GM18508 (cell line): ENCODE results near the gene NPC1.
"Not testable (repeated sequence)": the region's sequence is repeated elsewhere in the genome, so short reads cannot be mapped to it uniquely, and the experiment has no call there.

Source experiments
- ATAC-seq: cut with Tn5 transposase; IDR thresholded peaks from one replicate; pipeline ENCODE4 v1.9.1; 2021; ENCODE audit warnings: moderate number of reproducible peaks; ENCODE audit not compliant: insufficient read depth, unreplicated experiment

NPC1 gene

DNA sequence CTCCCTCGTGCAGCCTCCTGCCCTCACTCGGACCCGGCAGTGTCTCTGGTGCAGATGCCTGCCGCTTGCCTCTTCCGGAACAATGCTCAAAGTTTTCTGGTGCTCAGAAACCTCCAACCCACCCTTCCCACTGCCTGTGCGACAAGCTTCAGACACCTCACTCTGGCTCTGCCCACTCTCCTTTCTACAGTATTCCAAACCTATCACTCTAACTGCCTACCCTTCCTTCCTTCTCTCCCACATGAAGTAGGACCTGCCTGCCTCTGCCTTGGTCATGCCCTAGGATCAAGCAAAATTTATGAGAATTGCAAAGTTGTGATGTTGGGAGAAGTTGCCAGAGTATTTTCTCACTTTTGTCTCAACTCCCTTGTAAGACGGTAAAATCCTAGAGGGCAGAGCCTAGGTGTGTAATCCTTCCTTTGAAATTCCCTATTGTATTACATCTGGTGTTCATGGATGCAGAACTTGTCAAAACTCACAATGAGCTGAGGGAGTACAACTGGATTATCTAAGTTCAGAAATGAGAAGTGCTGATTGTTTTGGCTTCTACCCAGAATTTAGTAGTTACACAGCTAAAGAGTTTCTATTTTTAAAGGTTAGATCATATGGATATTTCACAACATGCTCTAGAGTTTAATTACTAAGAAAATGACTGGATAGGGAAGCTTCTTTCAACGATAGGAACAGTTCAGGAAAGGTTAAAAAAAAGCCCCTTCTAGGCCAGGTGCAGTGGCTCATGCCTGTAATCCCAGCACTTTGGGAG is 7.2 kb downstream of the NPC1 start:
- no peak for ATAC-seq

DNA sequence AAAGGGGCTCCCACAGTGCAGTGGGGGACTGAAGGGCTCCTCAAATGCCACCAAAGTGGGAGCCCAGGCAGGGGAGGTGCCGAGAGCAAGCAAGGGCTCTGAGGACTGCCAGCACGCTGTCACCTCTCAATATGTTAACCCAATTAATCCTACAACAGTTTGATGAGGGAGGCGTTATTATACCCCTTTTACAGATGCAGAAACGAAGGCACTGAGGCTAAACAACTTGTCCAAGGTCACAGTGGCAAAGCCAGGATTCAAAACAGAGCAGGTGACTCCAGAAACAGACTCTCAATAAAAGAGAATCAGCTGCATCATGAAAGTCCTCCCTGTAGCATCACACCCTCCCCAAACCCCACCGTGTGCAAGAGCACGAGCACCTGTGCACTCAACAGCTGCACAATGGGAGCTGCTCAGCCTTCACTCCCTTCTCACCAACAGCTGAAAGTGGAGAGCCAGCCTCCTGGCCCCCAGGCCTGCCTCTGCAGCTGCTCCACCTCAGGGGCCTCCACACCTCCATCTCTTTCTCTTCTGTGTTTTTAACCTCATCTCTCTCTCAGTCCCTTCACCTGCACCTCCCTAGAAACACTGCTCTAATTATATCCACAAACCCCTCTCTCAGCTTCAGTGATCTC is 8.1 kb downstream of the NPC1 start:
- no peak for ATAC-seq

DNA sequence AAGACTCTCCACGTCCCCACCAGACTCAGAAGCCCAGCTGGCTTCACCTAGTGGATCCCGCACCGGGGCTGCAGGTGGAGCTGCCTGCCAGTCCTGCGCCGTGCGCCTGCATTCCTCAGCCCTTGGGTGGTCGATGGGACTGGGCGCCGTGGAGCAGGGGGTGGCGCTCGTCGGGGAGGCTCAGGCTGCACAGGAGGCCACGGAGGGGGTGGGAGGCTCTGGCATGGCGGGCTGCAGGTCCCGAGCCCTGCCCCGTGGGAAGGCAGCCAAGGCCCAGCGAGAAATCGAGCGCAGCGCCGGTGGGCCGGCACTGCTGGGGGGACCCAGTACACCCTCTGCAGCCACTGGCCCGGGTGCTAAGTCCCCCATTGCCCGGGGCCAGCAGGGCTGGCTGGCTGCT is 8.8 kb downstream of the NPC1 start:
- ATAC-seq = not testable (repeated sequence)

DNA sequence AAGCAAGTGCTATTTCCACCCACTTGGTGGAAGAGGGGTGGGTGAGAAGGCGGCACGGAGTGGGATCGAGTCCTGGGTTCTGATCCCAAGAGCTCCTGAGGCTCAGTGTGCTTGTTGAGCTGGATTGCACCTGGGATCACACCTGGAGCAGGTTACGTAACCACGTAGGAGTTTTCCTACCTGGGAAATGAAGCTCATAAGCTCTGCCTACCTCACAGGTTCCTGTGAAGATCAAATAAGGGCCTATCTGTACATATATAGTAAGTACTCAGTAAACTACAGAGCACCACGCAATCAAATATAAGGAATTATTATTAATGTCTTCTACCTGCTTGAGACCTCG is 11.0 kb downstream of the NPC1 start:
- no peak for ATAC-seq

DNA sequence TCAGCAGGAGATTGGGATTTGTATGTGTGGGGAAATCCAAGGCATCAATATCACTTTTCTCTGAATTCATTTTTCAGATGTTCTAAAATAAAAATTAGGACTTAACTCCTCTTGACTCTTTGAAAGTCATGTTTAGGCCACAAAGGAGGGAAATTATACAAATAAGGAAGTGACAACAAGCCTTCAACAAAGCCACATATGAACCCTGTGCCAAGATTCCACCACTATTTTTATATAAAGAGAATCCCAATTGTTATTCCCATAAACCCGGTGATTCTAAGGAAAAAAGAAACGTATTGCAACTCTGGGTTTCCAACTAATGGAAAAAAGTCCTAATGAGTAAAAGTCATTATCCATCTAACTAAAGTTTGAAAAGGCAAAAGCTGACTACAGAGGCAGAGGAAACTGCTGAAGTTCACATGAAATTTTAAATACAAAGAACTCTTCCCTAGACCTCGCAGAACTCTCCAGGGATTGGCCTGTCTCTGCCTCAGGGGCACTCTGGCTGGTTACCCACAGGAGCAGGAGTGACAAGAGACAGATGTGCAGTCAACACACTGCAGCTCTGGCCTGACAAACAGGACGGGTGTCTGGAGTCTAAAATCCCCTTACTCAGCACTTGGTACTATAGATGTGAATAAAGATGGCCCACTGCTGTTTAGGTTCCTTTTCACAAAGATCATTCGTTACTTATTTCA is 11.5 kb downstream of the NPC1 start:
- ATAC-seq = no peak

DNA sequence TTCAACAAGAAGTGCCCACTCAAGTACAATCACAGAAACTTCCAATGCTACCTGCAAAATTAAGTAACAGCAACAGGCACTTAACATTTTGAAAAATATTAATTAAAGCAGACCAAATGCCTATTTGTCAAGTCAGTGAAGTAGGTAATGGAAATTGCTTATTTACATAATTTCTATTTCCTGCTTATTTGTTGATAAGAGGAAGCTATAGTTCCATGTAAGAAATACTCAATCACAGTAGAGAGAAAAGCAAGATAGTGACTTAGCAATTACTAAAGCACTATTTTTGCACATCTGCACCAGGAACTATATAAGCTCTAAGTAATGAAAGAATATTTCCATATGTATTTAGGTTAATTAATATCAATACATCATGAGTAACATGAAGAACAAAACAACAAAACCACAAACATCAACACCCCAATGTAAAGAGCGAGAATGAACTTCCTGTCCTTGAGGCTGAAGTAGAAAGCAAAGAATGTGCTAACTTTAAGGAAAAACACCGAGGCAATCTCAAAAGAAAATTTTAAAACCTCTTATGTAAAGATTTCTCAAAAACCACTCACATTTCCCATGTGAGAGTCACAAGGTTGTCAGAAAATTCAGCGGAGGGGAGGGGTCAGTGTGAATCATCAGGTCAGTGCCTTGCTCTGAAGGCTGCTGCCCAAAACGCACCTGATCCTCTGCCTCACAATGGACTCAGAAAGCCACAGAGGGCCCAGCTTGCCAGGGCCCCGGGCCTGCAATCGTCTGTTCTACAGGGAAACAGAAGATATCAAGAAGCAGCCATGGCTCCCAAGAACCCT is 12.5 kb downstream of the NPC1 start:
- no peak for ATAC-seq

DNA sequence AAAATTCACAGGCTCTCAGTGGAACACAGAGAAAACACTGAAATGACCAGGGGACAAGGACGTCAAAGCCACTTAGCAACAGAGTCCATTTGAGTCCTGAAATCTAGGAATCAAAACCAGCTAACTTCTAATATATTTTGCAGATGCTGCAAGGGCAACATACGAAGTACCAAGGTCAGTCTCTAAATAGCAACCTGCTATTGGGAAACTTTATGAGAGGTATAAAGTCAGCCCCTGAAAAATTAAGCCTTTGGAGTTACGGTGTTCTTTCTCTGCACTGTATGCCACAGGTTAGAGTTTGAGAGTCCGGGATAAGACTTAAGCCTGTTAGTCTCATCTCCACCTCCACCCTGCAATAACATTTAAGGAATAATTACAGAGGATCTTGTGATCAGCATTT is 13.3 kb downstream of the NPC1 start:
- no peak for ATAC-seq

DNA sequence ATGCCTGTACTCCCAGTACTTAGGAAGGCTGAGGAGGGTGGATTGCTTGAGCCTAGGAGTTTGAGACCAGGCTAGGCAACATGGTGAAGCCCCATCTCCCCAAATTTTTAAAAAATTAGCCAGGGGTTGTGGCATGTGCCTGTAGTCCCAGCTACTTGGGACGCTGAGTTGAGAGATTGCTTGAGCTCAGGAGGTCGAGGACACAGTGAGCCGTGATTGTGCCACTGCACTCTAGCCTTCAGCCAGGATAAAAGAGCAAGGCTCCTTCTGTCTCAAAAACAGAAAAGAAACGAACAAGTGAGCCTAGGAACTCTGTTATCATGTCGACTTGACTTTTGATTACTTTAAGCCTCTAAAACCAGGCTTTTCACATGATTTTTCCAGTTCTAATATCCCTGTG is 13.7 kb downstream of the NPC1 start:
- no peak for ATAC-seq

DNA sequence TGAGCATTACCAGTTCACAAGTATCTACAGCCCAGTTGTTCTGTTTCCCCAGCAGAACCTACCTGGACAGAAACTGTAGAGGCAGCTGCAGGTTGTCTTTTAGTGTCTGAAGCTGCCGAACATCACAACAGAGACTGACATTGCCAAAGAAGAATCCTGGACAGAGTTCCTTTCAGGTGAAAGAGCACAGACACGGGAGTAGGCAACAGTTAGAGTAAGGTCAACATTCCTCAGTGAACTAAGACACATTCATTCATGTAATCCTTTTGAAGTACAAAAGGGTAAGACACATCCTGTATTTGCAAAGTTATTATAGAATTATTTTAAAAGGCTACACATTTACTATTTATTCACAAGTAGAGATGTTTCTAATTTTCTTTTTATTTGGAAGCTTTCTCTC is 14.3 kb downstream of the NPC1 start:
- ATAC-seq = no peak

DNA sequence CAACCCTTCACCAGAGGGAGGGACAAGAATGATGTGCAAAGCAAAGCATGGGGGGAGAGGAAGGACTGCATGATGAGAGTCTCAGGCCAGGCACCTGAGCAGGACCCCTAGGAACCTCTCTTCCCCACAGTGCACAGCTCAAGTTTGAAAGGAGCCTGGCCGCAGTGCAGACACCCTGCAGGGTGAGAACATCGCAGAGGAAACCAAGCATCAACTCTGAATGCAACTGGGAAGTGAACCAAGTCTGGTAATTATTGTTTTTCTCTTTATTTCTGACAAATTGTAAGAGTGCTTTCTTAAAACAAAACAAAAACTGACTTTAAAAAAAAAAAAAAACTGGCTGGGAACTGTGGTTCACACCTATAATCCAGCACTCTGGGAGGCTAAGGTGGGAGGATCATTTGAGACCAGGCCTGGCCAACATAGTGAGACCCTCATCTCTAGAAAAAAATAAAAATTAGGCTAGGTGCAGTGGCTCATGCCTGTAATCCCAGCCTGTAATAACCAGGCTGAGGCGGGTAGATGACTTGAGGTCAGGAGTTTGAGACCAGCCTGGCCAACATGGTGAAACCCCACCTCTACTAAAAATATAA is 15.3 kb downstream of the NPC1 start:
- no peak for ATAC-seq

DNA sequence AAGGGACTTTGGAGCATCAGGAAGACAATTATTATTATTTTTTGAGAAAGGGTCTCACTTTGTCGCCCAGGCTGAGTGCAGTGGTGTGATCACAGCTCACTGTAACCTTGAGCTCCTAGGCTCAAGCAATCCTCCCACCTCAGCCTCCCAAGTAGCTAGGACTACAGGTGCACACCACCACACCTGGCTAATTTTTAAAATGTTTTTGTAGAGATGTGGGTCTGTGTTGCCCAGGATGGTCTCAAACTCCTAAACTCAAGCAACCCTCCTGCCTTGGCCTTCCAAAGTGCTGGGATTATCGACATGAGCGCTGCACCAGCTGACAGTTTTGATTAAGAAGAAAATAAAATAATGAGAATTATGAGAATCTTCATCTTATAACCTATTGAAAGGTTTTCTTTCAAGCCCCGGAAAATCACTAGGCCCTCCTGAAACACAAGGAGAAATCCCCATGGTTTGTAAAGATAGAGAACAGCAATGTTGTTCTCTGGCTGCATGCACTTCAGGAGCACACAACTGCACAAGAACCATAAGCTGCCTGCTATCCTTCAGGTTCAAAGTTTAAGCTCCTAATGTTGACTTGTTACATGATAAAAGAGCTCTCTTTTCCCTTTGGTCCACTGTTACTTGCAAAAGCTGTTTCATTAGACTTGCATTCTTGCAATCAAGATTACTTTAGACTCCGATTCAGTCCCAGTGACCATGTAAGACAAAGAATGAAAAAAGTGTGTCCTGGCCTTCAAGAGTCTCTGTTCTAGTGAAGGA is 16.8 kb downstream of the NPC1 start:
- ATAC-seq = no peak

DNA sequence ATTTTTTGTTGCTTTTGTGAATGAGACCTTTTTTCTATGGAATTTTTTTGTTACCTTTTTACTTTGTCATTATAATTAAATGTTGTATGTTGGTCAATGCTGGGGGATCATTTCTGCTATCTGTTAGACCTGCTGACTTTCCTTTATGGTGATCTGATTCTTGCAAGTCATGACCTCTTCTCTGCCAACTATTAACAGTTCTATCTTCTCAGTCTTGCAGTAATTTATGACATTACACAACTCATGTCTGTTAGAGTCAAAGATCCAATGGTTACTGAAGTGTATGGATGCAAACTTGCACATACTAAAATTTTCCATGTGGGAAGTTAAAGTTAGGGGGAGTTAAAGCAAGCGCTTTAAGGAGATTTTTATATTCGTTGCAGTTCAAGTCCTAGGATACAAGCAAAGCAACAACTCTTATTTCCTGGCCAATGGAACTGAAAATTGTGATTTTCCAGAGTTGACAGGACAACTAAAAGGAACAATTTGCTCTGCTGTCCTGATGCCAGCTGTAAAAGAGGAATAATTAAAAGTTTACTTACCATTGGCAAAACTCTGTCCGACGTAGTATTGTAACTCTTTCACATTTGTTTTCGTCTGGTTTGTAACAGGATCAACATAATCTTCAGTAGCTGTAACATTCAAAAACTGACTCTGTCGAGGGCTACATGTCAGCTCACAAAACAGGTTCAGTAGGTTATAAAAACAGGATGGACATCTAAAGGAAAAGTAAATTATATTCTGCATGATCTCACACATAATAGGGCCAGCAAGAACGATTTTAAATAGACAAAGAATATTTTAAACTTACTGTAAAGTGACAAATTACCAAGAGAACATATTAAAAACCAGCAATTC is 17.8 kb downstream of the NPC1 start:
- ATAC-seq = no peak

DNA sequence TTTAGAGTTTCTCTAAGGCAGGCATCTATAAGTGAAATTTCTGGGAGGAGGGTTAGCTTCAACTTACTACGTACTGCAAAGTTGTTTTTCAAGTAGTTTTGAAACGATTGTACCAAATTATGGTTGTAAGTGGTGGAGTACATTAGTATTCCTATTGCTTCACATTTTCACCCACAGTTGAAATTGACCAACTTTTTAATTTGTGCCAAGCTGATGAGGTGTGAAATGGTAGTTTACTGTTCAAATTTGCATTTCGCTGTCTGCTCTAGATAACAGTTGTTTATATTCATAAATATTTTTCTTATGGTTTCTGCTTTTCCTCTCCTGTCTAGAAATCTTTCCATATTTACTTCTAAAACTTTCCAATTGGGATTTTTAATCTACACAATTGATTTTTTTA is 18.6 kb downstream of the NPC1 start:
- no peak for ATAC-seq

DNA sequence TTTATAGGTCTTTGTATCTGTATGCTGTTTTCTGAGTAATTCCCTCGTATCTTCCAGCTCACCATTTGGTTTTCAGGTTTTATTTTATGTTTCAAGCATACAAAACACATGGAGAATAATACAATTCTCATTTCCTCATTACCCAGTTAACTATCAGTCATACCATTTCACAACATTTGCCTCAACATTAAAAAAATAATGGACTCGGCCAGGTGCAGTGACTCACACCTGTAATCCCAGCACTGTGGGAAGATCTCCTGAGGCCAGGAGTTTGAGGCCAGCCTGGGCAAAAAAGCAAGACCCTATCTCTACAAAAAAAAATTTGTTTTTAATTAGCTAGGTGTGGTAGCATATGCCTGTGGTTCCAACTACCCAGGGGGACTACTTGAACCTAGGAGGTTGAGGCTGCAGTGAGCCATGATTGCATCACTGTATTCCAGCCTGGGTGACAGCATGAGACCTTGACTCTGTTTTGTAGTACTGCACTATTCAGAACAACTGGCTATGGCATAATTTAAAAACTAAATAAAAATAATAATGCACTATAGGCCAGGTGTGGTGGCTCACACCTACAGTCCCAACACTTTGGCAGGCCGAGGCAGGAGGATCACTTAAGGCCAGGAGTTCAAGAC is 20.3 kb downstream of the NPC1 start:
- ATAC-seq = no peak

DNA sequence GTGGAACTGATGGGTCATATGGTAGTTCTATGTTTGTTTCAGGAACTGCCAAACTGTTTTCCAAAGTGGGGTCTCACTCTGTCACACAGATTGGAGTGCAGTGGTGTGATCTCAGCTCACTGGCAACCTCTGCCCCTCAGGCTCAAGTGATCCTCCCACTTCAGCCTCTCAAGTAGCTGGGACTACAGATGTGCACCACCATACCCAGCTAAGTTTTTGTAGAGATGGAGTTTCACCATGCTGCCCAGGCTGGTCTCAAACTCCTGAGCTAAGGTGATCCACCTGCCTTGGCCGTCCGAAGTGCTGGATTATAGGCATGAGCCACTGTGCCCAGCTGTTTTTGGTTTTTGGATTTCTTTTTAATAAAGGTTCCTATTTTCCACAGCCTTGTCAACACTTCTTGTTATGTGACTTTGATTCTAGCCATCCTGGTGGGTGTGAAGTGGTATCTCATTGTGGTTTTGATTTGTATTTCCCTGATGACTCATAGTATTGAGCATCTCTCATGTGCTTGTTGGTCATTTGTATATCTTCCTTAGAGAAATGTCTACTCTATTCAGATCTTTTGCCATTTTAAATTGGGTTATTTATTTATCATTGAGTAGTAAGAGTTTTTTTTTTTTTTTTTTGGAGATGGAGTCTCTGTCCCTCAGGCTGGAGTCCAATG is 22.8 kb downstream of the NPC1 start:
- no peak for ATAC-seq

DNA sequence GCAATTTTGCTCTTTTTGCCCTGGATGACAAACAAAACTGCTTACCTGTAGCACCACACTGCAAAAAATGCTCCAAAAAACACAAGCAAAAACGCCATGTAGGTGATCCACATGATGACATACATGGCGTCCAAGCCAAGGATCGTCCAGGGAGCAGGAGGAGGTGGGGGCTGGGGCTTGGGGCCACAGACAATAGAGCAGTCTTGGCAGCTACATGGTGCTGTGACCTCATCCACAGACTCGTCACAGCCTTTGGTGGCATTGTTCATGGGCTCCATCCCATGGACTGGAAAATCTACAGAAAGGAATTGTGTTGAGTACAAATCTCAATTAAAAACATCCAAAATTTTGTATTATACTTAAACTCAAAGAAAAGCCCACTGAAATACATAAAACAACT is 26.1 kb downstream of the NPC1 start:
- ATAC-seq = no peak

DNA sequence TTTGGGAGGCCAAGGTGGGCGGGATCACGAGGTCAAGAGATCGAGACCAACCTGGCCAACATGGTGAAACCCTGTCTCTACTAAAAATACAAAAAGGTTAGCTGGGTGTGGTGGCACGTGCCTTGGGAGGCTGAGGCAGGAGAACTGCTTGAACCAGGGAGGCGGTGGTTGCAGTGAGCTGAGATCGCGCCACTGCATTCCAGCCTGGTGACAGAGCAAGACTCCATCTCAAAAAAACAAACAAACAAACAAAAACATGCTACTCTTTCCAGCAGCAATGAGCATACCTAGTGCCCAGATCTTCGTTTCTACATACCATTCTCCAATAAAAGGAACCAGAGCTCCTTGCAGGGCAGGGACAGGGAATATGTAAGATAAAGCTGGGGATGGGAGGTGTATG is 28.8 kb downstream of the NPC1 start:
- ATAC-seq = not testable (repeated sequence)
